GM19328 (cell line): ENCODE results near the gene CDK8.
"Not testable (repeated sequence)": the region's sequence is repeated elsewhere in the genome, so short reads cannot be mapped to it uniquely, and the experiment has no call there.

Experiments
- ATAC-seq: cut with Tn5 transposase; IDR thresholded peaks from one replicate; pipeline ENCODE4 v1.9.1; 2021; ENCODE audit warnings: mild to moderate bottlenecking, moderate library complexity; ENCODE audit not compliant: unreplicated experiment

Gene CDK8

GRCh38 chr13:26310470-26310869 is 56.5 kb downstream of the CDK8 start:
- ATAC-seq: no peak

DNA sequence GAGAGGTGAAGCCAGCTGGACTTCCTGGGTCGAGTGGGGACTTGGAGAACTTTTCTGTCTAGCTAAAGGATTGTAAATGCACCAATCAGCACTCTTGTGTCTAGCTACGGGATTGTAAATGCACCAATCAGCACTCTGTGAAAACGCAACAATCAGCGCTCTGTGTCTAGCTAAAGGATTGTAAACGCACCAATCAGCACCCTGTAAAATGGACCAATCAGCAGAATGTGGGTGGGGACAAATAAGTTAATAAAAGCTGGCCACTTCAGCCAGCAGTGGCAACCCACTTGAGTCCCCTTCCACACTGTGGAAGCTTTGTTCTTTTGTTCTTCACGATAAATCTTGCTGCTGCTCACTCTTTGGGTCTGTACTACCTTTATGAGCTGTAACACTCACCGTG is 58.1 kb downstream of the CDK8 start:
- not testable (repeated sequence) for ATAC-seq

DNA sequence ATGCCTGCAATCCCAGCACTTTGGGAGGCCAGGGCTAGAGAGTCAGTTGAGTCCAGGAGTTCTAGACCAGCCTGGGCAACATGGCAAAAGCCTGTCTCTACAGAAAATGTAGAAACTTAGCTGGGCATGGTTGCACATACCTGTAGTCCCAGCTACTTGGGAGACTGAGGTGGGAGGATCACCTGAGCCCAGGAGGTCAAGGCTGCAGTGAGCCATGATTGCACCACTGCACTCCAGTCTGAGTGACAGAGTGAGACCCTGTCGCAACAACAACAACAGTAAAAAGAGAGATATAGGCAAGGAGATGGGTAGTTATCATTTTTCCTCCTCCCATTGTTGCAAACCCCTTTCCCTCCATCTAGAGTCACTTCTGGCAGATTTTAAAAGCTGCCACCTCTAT is 62.2 kb downstream of the CDK8 start:
- not testable (repeated sequence) for ATAC-seq

DNA sequence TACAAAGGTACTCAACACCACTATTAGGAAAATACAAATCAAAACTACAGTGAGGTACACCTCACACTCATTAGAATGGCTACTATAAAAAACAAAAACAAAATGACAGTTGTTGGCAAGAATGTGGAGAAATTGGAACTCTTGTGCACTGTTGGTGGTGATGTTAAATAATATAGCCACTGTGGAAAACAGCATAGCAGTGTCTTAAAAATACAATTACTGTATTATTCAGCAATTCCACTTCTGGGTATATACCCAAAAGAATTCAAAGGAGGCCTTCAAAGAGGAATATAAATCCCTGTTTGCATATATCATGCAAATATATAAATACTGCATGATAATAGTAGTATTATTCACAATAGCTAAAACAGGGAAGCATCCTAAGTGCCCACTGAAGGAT is 66.8 kb downstream of the CDK8 start:
- no peak for ATAC-seq

DNA sequence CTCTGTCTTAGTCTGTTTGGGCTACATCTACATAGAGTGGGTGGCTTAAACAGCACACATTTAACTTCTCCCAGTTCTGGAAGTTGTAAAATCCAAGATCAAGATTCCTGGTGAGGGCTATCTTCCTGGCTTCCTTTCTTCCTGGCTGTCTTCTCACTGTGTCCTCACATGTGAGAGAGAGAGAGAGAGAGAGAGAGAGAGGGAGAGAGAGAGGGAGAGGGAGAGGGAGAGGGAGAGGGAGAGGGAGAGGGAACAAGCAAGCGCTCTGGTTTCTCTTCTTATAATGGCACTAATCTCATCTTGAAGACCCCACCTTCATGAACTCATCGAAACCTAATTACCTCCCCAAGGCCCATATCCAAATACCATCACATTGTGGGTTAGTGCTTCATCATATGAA is 69.2 kb downstream of the CDK8 start:
- ATAC-seq: no peak

DNA sequence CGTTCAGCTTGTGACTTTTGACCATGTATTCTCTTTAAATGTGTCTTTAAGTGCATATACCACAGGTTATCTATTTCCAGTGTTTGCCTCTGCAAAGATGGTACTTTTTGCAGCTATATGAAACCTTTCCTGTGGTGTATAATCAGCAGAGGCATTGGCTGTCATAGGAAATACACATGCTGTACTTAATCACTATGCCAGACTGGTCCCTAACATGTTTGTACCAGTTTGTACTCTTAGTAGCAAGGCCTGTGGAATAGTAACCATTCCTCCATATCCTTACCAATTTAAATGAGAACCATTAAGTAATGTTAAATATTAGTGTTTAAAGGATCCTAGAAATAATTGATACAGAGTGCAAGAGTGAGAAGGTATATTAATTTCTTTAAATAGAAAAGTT is 69.8 kb downstream of the CDK8 start:
- no peak for ATAC-seq

DNA sequence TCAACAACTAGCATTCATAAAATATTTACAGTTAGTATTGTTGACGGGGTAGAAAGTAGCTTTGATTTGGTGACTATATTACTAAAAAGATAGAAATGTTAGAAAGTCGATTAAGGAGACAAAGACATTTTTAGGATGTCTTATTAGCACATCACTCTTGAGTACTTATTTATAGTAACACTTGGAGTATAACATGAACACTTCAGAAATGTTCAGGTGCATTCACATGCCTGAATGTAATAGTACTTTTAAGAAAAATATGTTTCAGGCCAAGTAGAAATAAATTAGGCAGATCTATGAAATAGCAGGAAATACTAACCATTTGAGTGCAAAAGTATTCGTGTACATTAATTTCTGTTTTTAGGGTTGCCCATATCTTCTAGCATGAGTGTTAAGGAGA is 70.4 kb downstream of the CDK8 start:
- no peak for ATAC-seq

- no peak for ATAC-seq
Measured at GRCh38 chr13:26324867-26325266, 70.9 kb downstream of the CDK8 start.

DNA sequence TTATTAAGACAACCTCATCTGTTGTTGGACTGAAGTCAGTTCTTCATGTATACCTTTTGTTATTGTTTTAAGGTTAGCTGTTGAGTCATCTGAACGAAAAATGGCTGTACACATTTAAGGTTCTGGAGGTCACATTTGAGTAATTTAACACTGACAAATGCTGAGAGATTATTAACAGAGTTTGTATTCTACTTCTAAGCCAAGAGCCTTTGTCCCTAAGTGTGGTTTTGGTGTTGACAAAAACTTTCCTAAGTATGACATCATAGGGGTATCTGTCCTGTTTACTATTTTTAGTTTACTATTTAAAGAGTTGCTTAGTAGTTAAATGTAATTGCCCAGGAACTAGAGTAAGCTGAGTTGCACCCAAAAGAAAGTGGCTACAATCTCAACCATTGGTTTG is 71.9 kb downstream of the CDK8 start:
- ATAC-seq: no peak

GRCh38 chr13:26326562-26326961 is 72.6 kb downstream of the CDK8 start:
- ATAC-seq: no peak

- no peak for ATAC-seq
Measured at GRCh38 chr13:26327940-26328725, 74.2 kb downstream of the CDK8 start.

GRCh38 chr13:26335158-26335557 is 81.2 kb downstream of the CDK8 start:
- ATAC-seq: no peak

- ATAC-seq: no peak
Measured at GRCh38 chr13:26340807-26341206, 86.9 kb downstream of the CDK8 start.

DNA sequence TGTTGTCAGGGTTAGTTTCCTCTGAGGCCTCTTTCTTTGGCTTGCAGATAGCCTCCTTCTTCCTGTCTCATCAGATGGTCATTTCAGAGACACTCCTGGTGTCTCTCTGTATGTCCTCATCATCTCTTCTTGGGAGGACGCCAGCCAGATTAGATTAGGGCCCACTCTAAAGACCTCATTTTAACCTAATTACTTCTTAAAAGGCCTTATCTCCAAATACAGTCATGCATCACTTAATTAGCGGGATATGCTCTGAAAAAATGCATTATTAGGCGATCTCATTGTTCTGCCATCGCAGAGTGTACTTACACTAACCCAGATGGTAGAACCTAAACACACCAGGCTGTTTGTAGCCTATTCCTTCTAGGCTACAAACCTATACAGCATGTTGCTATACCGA is 89.0 kb downstream of the CDK8 start:
- no peak for ATAC-seq

GRCh38 chr13:26343816-26344215 is 89.9 kb downstream of the CDK8 start:
- no peak for ATAC-seq

DNA sequence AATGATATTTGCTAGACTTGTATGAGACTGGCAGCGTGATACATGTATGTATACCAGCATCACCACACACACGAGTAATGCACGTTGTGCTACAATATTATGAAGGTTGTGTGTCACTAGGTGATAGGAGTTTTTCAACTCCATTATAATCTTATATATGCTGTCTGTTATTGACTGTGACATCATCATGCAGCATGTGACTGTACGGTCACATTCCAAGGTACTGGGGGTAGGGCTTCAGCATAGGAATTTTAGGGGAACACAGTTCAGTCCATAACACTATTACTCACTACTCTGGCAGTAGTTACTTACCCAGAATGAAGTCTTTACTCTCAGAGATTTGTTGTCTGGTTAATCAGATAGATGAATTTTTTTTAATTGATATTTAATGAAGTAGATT is 91.1 kb downstream of the CDK8 start:
- no peak for ATAC-seq

GRCh38 chr13:26348966-26349365 is 95.0 kb downstream of the CDK8 start:
- ATAC-seq: no peak

DNA sequence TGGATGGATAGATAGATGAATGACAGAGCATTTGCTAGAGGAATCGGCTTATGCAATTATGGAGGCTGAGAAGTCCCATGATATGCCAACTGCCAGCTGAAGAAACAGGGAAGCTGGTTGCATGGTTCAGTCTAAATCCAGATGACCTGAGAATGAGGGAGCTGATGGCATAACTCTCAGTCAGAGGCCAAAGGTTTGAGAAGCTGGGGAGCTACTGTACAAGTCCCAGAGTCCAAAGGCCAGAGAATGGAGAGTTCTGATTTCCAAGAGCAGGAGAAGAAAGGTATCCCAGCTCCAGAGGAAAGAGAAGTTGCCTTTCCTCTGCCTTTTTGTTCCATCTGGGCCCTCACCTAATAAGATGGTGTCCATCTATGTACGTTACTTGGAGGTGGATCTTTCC is 108.3 kb downstream of the CDK8 start:
- no peak for ATAC-seq

- ATAC-seq: no peak
Measured at GRCh38 chr13:26370553-26370952, 116.6 kb downstream of the CDK8 start.

GRCh38 chr13:26372747-26373146 is 118.8 kb downstream of the CDK8 start:
- ATAC-seq: no peak

- ATAC-seq: no peak
Measured at GRCh38 chr13:26376430-26376829, 122.5 kb downstream of the CDK8 start.

- ATAC-seq: no peak
Measured at GRCh38 chr13:26377038-26377437, 123.1 kb downstream of the CDK8 start.

DNA sequence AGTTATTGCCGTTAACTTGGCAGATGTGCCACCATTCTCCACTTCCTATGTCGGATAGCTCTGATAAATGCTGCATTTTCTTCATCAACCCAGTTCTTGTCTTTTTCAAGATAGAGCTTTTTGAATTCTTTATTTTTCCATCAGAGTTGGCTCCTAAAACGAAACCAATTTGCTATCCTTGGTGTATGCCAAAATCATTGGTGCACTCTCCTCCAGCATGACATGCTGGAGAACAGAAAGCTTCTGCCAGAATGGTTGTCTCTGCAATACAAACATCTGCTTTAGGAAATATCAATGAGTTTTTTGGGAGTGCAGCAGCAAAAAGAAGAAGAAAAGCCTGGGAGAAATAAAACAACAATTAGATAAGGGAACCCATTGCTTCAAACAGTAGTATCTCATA is 124.2 kb downstream of the CDK8 start:
- no peak for ATAC-seq
